Measurements from ENCODE around the gene GALNT16.

DNA sequence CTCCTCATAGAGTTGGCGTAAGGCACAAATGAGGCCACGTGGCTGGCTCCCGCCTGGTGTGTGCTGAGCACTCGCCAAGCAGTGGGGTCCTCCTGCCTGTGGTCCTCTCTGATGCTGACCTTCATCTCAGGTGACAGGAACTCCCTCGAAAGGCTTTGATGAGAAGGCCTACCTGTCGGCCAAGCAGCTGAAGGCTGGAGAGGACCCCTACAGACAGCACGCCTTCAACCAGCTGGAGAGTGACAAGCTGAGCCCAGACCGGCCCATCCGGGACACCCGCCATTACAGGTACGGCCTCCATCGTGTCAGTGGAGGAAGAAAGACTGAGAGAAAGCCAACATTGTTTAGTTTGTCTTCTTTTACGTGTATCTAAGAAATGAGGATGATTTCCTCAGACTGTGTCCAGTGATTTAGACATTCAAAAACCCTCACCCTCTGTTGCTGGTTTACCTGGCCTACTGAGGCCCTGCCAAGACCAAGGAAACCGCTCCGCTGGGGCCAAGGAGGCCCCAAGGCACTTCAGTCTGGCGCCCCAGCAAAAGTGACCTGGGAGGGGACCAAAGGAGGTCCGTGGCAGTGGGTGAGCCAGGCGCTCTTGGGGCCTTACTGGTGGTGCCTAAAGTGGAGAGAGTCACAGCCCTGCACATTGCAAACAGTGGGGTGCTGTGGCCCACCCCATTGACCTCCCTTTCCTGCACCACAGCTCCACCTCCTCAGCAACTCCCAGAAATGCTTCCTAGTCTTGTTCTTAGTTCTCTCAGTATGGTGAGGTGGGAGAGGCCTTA lies 60.8 kb downstream of the GALNT16 start:
- no peak for TF ChIP-seq TEAD4 (IDR thresholded peaks at IDR 0.05)
- no peak for TF ChIP-seq MAX (IDR thresholded peaks at IDR 0.05)
- TF ChIP-seq USF1 (IDR thresholded peaks at IDR 0.05): no peak
- TF ChIP-seq, protein P1, sequence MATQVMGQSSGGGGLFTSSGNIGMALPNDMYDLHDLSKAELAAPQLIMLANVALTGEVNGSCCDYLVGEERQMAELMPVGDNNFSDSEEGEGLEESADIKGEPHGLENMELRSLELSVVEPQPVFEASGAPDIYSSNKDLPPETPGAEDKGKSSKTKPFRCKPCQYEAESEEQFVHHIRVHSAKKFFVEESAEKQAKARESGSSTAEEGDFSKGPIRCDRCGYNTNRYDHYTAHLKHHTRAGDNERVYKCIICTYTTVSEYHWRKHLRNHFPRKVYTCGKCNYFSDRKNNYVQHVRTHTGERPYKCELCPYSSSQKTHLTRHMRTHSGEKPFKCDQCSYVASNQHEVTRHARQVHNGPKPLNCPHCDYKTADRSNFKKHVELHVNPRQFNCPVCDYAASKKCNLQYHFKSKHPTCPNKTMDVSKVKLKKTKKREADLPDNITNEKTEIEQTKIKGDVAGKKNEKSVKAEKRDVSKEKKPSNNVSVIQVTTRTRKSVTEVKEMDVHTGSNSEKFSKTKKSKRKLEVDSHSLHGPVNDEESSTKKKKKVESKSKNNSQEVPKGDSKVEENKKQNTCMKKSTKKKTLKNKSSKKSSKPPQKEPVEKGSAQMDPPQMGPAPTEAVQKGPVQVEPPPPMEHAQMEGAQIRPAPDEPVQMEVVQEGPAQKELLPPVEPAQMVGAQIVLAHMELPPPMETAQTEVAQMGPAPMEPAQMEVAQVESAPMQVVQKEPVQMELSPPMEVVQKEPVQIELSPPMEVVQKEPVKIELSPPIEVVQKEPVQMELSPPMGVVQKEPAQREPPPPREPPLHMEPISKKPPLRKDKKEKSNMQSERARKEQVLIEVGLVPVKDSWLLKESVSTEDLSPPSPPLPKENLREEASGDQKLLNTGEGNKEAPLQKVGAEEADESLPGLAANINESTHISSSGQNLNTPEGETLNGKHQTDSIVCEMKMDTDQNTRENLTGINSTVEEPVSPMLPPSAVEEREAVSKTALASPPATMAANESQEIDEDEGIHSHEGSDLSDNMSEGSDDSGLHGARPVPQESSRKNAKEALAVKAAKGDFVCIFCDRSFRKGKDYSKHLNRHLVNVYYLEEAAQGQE (IDR thresholded peaks at IDR 0.05; ENCODE audit: low read depth): no peak
- no peak for TF ChIP-seq CEBPB (IDR thresholded peaks at IDR 0.05)
- no peak for TF ChIP-seq ZBTB7A (IDR thresholded peaks at IDR 0.05; ENCODE audit: low read depth)
- no peak for TF ChIP-seq TCF12 (IDR thresholded peaks at IDR 0.05; ENCODE audit: low read depth)
- TF ChIP-seq FOXM1 (IDR thresholded peaks at IDR 0.05; ENCODE audit: borderline replicate concordance, low read depth): no peak
- no peak for TF ChIP-seq TAF1 (IDR thresholded peaks at IDR 0.05; ENCODE audit: low read depth)

Measured in Ishikawa (cell line).